ENCODE measurements around the gene EDIL3. TPM values are rescaled to one million over a fixed set of nuclear protein-coding genes. Genes with fewer than 3 reads are reported as not detected.
"Not testable (repeated sequence)": the region's sequence is repeated elsewhere in the genome, so short reads cannot be mapped to it uniquely, and the experiment has no call there.

The EDIL3 gene
- total RNA-seq, 1 experiment from 2014 or later = not detected

GRCh38 chr5:84163671-84164070 is 221.0 kb downstream of the EDIL3 start:
- intact Hi-C loops (cut with micrococcal nuclease; ENCODE audit: unreplicated experiment) = loop anchor here (2.0 kb wide), 1 partner anchor 73 kb away; no protein-coding TSS in a partner anchor
- DNase-seq = no peak
- Histone ChIP-seq H3K4me1 (no peaks in the 10 kb centered on the region), H3K9me3 (no peaks in the 10 kb centered on the region), H3K36me3 (ENCODE audit: control insufficient read depth, insufficient read depth, low read length) (no peaks in the 10 kb centered on the region), H3K4me3 (ENCODE audit: low read depth, low read length) (no peak overlapping the region), H3K27me3 (replicated peaks; ENCODE audit: control insufficient read depth, insufficient read depth, low read length) (no peaks in the 10 kb centered on the region)
- H3K27me3 Mint-ChIP-seq (ENCODE audit: insufficient read depth, unreplicated experiment) = peaks cover under 1% of the 10 kb centered on the region
- no peak for TF ChIP-seq CTCF (IDR thresholded peaks at IDR 0.05; ENCODE audit: insufficient read depth in 1 of 2, low read depth in 1 of 2, low read length in 1 of 2, severe bottlenecking in 1 of 2, unreplicated experiment in 1 of 2)
- H3K36me3 Mint-ChIP-seq (ENCODE audit: insufficient read depth, unreplicated experiment) = no peaks in the 10 kb centered on the region
- no peaks in the 10 kb centered on the region for H3K4me1 Mint-ChIP-seq (ENCODE audit: low read depth, unreplicated experiment)
- H3K9me3 Mint-ChIP-seq (ENCODE audit: unreplicated experiment) = no peaks in the 10 kb centered on the region
- H3K27ac Mint-ChIP-seq (ENCODE audit: unreplicated experiment) = no peak overlapping the region
- ChIA-PET CTCF (no interaction called here), POLR2A (no interaction called here)
- BruUV-seq (replicated peaks) = no TSS peak
- H3K4me3 Mint-ChIP-seq (ENCODE audit: unreplicated experiment) = no peak overlapping the region

GRCh38 chr5:84162695-84163094 is 222.0 kb downstream of the EDIL3 start:
- intact Hi-C loops (cut with micrococcal nuclease; ENCODE audit: unreplicated experiment) = no loop called here
- no peaks in the 10 kb centered on the region for H3K36me3 ChIP-seq (ENCODE audit: control insufficient read depth, insufficient read depth, low read length)
- H3K27me3 ChIP-seq (replicated peaks; ENCODE audit: control insufficient read depth, insufficient read depth, low read length) = no peaks in the 10 kb centered on the region
- no peak for DNase-seq
- no peak overlapping the region for H3K4me3 ChIP-seq (ENCODE audit: low read depth, low read length)
- Mint-ChIP-seq H3K4me3 (ENCODE audit: unreplicated experiment) (no peak overlapping the region), H3K4me1 (ENCODE audit: low read depth, unreplicated experiment) (no peaks in the 10 kb centered on the region), H3K9me3 (ENCODE audit: unreplicated experiment) (no peaks in the 10 kb centered on the region), H3K27ac (ENCODE audit: unreplicated experiment) (no peak overlapping the region), H3K27me3 (ENCODE audit: insufficient read depth, unreplicated experiment) (no peaks in the 10 kb centered on the region), H3K36me3 (ENCODE audit: insufficient read depth, unreplicated experiment) (no peaks in the 10 kb centered on the region)
- H3K4me1 ChIP-seq = no peaks in the 10 kb centered on the region
- BruUV-seq (replicated peaks) = no TSS peak
- CTCF ChIA-PET = no interaction called here
- POLR2A ChIA-PET = no interaction called here
- no peaks in the 10 kb centered on the region for H3K9me3 ChIP-seq
- no peak for TF ChIP-seq CTCF (IDR thresholded peaks at IDR 0.05; ENCODE audit: insufficient read depth in 1 of 2, low read depth in 1 of 2, low read length in 1 of 2, severe bottlenecking in 1 of 2, unreplicated experiment in 1 of 2)

- intact Hi-C loops (cut with micrococcal nuclease; ENCODE audit: unreplicated experiment); POLR2A ChIA-PET; H3K36me3 ChIP-seq (ENCODE audit: control insufficient read depth, insufficient read depth, low read length); H3K4me3 ChIP-seq (ENCODE audit: low read depth, low read length); DNase-seq; H3K9me3 Mint-ChIP-seq (ENCODE audit: unreplicated experiment); BruUV-seq (replicated peaks); H3K4me1 Mint-ChIP-seq (ENCODE audit: low read depth, unreplicated experiment); H3K9me3 ChIP-seq; H3K27me3 ChIP-seq (replicated peaks; ENCODE audit: control insufficient read depth, insufficient read depth, low read length); H3K27ac Mint-ChIP-seq (ENCODE audit: unreplicated experiment); H3K4me3 Mint-ChIP-seq (ENCODE audit: unreplicated experiment); H3K4me1 ChIP-seq; H3K36me3 Mint-ChIP-seq (ENCODE audit: insufficient read depth, unreplicated experiment); H3K27me3 Mint-ChIP-seq (ENCODE audit: insufficient read depth, unreplicated experiment): not testable (repeated sequence)
- CTCF ChIA-PET = interaction anchor here (0.7 kb wide), 1 partner anchor 560 kb away, joined by 3 read pairs; no protein-coding TSS in a partner anchor
Measured at GRCh38 chr5:84160650-84161049, 224.0 kb downstream of the EDIL3 start.

GRCh38 chr5:84149094-84149493 is 235.6 kb downstream of the EDIL3 start:
- H3K4me1 Mint-ChIP-seq (ENCODE audit: low read depth, unreplicated experiment) = no peaks in the 10 kb centered on the region
- H3K9me3 Mint-ChIP-seq (ENCODE audit: unreplicated experiment) = no peaks in the 10 kb centered on the region
- H3K27ac Mint-ChIP-seq (ENCODE audit: unreplicated experiment) = no peak overlapping the region
- Histone ChIP-seq H3K4me1 (no peaks in the 10 kb centered on the region), H3K4me3 (ENCODE audit: low read depth, low read length) (no peak overlapping the region), H3K36me3 (ENCODE audit: control insufficient read depth, insufficient read depth, low read length) (no peaks in the 10 kb centered on the region), H3K27me3 (replicated peaks; ENCODE audit: control insufficient read depth, insufficient read depth, low read length) (no peaks in the 10 kb centered on the region), H3K9me3 (no peaks in the 10 kb centered on the region)
- no peak for TF ChIP-seq CTCF (IDR thresholded peaks at IDR 0.05; ENCODE audit: insufficient read depth in 1 of 2, low read depth in 1 of 2, low read length in 1 of 2, severe bottlenecking in 1 of 2, unreplicated experiment in 1 of 2)
- no peak overlapping the region for H3K4me3 Mint-ChIP-seq (ENCODE audit: unreplicated experiment)
- ChIA-PET CTCF (no interaction called here), POLR2A (no interaction called here)
- H3K27me3 Mint-ChIP-seq (ENCODE audit: insufficient read depth, unreplicated experiment) = no peaks in the 10 kb centered on the region
- H3K36me3 Mint-ChIP-seq (ENCODE audit: insufficient read depth, unreplicated experiment) = no peaks in the 10 kb centered on the region
- DNase-seq = no peak
- intact Hi-C loops (cut with micrococcal nuclease; ENCODE audit: unreplicated experiment) = no loop called here
- BruUV-seq (replicated peaks) = no TSS peak
